ENCODE data around the gene CCDC60.
"Not testable (repeated sequence)": the region's sequence is repeated elsewhere in the genome, so short reads cannot be mapped to it uniquely, and the experiment has no call there.

CCDC60 gene

GRCh38 chr12:119338593-119339363 lies 4.2 kb downstream of the CCDC60 start:
- DNase-seq (ENCODE audit: low read depth, low spot score): no peak

- no peak for DNase-seq (ENCODE audit: low read depth, low spot score)
Observed at GRCh38 chr12:119340578-119340977, 6.0 kb downstream of the CCDC60 start.

GRCh38 chr12:119341020-119341419 lies 6.5 kb downstream of the CCDC60 start:
- DNase-seq (ENCODE audit: low read depth, low spot score): no peak

- DNase-seq (ENCODE audit: low read depth, low spot score): no peak
Observed at GRCh38 chr12:119341988-119342387, 7.5 kb downstream of the CCDC60 start.

GRCh38 chr12:119343130-119343529 lies 8.6 kb downstream of the CCDC60 start:
- DNase-seq (ENCODE audit: low read depth, low spot score): no peak

GRCh38 chr12:119354172-119354571 lies 19.6 kb downstream of the CCDC60 start:
- DNase-seq (ENCODE audit: low read depth, low spot score): no peak

GRCh38 chr12:119360366-119360765 lies 25.8 kb downstream of the CCDC60 start:
- not testable (repeated sequence) for DNase-seq (ENCODE audit: low read depth, low spot score)

- no peak for DNase-seq (ENCODE audit: low read depth, low spot score)
Observed at GRCh38 chr12:119363037-119363436, 28.5 kb downstream of the CCDC60 start.

GRCh38 chr12:119363490-119363889 lies 29.0 kb downstream of the CCDC60 start:
- DNase-seq (ENCODE audit: low read depth, low spot score): no peak

GRCh38 chr12:119365451-119365850 lies 30.9 kb downstream of the CCDC60 start:
- no peak for DNase-seq (ENCODE audit: low read depth, low spot score)

- no peak for DNase-seq (ENCODE audit: low read depth, low spot score)
Observed at GRCh38 chr12:119366007-119366406, 31.5 kb downstream of the CCDC60 start.

- DNase-seq (ENCODE audit: low read depth, low spot score): no peak
Observed at GRCh38 chr12:119369161-119369560, 34.6 kb downstream of the CCDC60 start.

- no peak for DNase-seq (ENCODE audit: low read depth, low spot score)
Observed at GRCh38 chr12:119369907-119370546, 35.5 kb downstream of the CCDC60 start.

GRCh38 chr12:119372540-119372939 lies 38.0 kb downstream of the CCDC60 start:
- no peak for DNase-seq (ENCODE audit: low read depth, low spot score)

GRCh38 chr12:119373001-119373400 lies 38.5 kb downstream of the CCDC60 start:
- no peak for DNase-seq (ENCODE audit: low read depth, low spot score)

GRCh38 chr12:119373666-119374065 lies 39.1 kb downstream of the CCDC60 start:
- DNase-seq (ENCODE audit: low read depth, low spot score): no peak

- no peak for DNase-seq (ENCODE audit: low read depth, low spot score)
Observed at GRCh38 chr12:119374635-119375034, 40.1 kb downstream of the CCDC60 start.

- no peak for DNase-seq (ENCODE audit: low read depth, low spot score)
Observed at GRCh38 chr12:119375075-119375882, 40.8 kb downstream of the CCDC60 start.

GRCh38 chr12:119375883-119376190 lies 41.3 kb downstream of the CCDC60 start:
- no peak for DNase-seq (ENCODE audit: low read depth, low spot score)

GRCh38 chr12:119378903-119379302 lies 44.4 kb downstream of the CCDC60 start:
- no peak for DNase-seq (ENCODE audit: low read depth, low spot score)

GRCh38 chr12:119381471-119382235 lies 47.1 kb downstream of the CCDC60 start:
- DNase-seq (ENCODE audit: low read depth, low spot score): no peak

GRCh38 chr12:119383206-119383605 lies 48.7 kb downstream of the CCDC60 start:
- no peak for DNase-seq (ENCODE audit: low read depth, low spot score)

Measured in iPS DF 19.7 (cell line).